HG02610 (cell line): ENCODE data around the gene TMEM131L.
"Not testable (repeated sequence)": the region's sequence is repeated elsewhere in the genome, so short reads cannot be mapped to it uniquely, and the experiment has no call there.

ENCODE experiments used
- ATAC-seq: cut with Tn5 transposase; IDR thresholded peaks from one replicate; pipeline ENCODE4 v1.9.1; 2021; ENCODE audit warnings: mild to moderate bottlenecking, moderate library complexity; ENCODE audit not compliant: unreplicated experiment

Gene TMEM131L

GRCh38 chr4:153643406-153644383 lies 177.5 kb downstream of the TMEM131L start:
- peak; percentile 80 for ATAC-seq

GRCh38 chr4:153645183-153645582 lies 179.0 kb downstream of the TMEM131L start:
- ATAC-seq: no peak

- no peak for ATAC-seq
Measured at GRCh38 chr4:153646261-153646660, 180.1 kb downstream of the TMEM131L start.

- no peak for ATAC-seq
Measured at GRCh38 chr4:153646978-153647377, 180.8 kb downstream of the TMEM131L start.

GRCh38 chr4:153647975-153648374 lies 181.8 kb downstream of the TMEM131L start:
- ATAC-seq: no peak

- ATAC-seq: no peak
Measured at GRCh38 chr4:153649572-153649991, 183.4 kb downstream of the TMEM131L start.

- no peak for ATAC-seq
Measured at GRCh38 chr4:153651116-153651515, 185.0 kb downstream of the TMEM131L start.

GRCh38 chr4:153651587-153651986 lies 185.4 kb downstream of the TMEM131L start:
- no peak for ATAC-seq

- no peak for ATAC-seq
Measured at GRCh38 chr4:153652051-153652784, 186.1 kb downstream of the TMEM131L start.

GRCh38 chr4:153655002-153655541 lies 188.9 kb downstream of the TMEM131L start:
- ATAC-seq: no peak

GRCh38 chr4:153655928-153656327 lies 189.8 kb downstream of the TMEM131L start:
- ATAC-seq: no peak

GRCh38 chr4:153661215-153661822 lies 195.2 kb downstream of the TMEM131L start:
- no peak for ATAC-seq

- ATAC-seq: no peak
Measured at GRCh38 chr4:153661908-153662307, 195.7 kb downstream of the TMEM131L start.

GRCh38 chr4:153663667-153664066 lies 197.5 kb downstream of the TMEM131L start:
- ATAC-seq: no peak

- not testable (repeated sequence) for ATAC-seq
Measured at GRCh38 chr4:153666505-153666904, 200.3 kb downstream of the TMEM131L start.

GRCh38 chr4:153668647-153669046 lies 202.5 kb downstream of the TMEM131L start:
- ATAC-seq: no peak

- ATAC-seq: no peak
Measured at GRCh38 chr4:153669838-153670237, 203.7 kb downstream of the TMEM131L start.

GRCh38 chr4:153676486-153676885 lies 210.3 kb downstream of the TMEM131L start:
- no peak for ATAC-seq

- ATAC-seq: no peak
Measured at GRCh38 chr4:153676984-153677383, 210.8 kb downstream of the TMEM131L start.

GRCh38 chr4:153679486-153679885 lies 213.3 kb downstream of the TMEM131L start:
- ATAC-seq: no peak

GRCh38 chr4:153683763-153684181 lies 217.6 kb downstream of the TMEM131L start:
- ATAC-seq: no peak
